Lower leg skin (tissue), 4 donors: ENCODE measurements around the gene MACF1. TPM values are rescaled to one million over a fixed set of nuclear protein-coding genes. Genes with fewer than 3 reads are reported as not detected.

ENCODE experiments used
- DNase-seq, 2 donors: peaks; one replicate each; pipeline ENCODE4 v3.0.0-alpha.2; 2019; ENCODE audit warnings: low spot score in 2 of 2
- H3K4me3 ChIP-seq: fragments of 200-600 bp; sonication (generic); 2 replicates; pipeline ENCODE4 v1.5.1; 2017; ENCODE audit warnings: mild to moderate bottlenecking, low read depth; ENCODE audit not compliant: poor library complexity, severe bottlenecking
- CTCF ChIP-seq, 3 donors: fragments of 450-650 bp; IDR thresholded peaks; one replicate each; pipeline ENCODE4 v1.5.1; 2016; ENCODE audit warnings: antibody characterized with exemption in 3 of 3, mild to moderate bottlenecking in 3 of 3, moderate library complexity in 2 of 3
- POLR2A ChIP-seq, 2 donors: fragments of 450-650 bp; IDR thresholded peaks; one replicate each; pipeline ENCODE4 v1.6.1; 2016 to 2017; ENCODE audit warnings: antibody characterized with exemption in 2 of 2, mild to moderate bottlenecking in 1 of 2, moderate library complexity in 1 of 2
- WGBS, 2 donors: methylation state at CpG; one replicate each; pipeline ENCODE4 v1.1.5; 2018; 5-methylcytosine and 5-hydroxymethylcytosine counted together
- intact Hi-C: fragments of 100-400 bp; cut with DNase I; formaldehyde crosslinking; loops from one replicate; pipeline ENCODE4 v1.15.0; 2023; ENCODE audit warnings: low total_unique reads
- total RNA-seq, 4 donors: library from RNA; depleted of rRNA; stranded (reverse); fragments of >200 nt; gene quantifications; one replicate each; pipeline ENCODE4 v1.1.0, GENCODE V29; 2016

Gene MACF1
- total RNA-seq, 4 donors from 2014 or later: 427 to 686 (median 463) TPM

- intact Hi-C loops: loop anchor here (2.0 kb wide), 1 partner anchor 159 kb away; no protein-coding TSS in a partner anchor
- 80 to 87% methylated on average over 2 of the region's 2 CpGs for WGBS, 2 donors
- no peak overlapping the region for H3K4me3 ChIP-seq
- no peak for TF ChIP-seq POLR2A (IDR thresholded peaks at IDR 0.05)
- TF ChIP-seq CTCF (IDR thresholded peaks at IDR 0.05): no peak
- no peak for DNase-seq
Observed at GRCh38 chr1:39261712-39262221, 57.3 kb downstream of the MACF1 start.

DNA sequence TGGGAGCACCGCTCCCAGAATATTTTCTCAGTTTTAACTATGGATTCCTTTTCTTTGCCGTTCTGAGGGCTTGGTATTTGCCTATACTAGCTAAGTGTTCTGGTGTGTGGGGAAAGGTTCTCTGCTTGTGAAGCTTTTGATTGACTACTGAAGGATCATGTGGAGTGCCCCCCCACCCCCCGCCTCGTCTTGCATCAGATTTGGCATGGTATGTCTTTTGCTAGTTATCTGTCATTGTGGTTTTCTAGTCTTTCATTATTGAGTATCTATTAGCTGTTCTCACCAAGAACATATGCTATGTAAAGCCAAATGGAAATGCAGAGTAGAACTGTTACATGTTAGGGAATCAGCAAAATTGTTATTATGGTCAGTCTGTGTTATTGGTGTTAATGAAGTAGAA, 58.3 kb downstream of the MACF1 start:
- no peak for DNase-seq
- no peak overlapping the region for H3K4me3 ChIP-seq
- intact Hi-C loops: no loop called here
- TF ChIP-seq CTCF (IDR thresholded peaks at IDR 0.05): no peak
- WGBS, 2 donors: 73 to 74% methylated on average over 4 of the region's 4 CpGs

GRCh38 chr1:39266269-39266668, 61.8 kb downstream of the MACF1 start:
- H3K4me3 ChIP-seq: no peak overlapping the region
- no peak for DNase-seq
- TF ChIP-seq CTCF (IDR thresholded peaks at IDR 0.05) (no peak), POLR2A (IDR thresholded peaks at IDR 0.05) (no peak)
- 24 to 30% methylated on average over 1 of the region's 1 CpG for WGBS, 2 donors
- intact Hi-C loops: no loop called here

DNA sequence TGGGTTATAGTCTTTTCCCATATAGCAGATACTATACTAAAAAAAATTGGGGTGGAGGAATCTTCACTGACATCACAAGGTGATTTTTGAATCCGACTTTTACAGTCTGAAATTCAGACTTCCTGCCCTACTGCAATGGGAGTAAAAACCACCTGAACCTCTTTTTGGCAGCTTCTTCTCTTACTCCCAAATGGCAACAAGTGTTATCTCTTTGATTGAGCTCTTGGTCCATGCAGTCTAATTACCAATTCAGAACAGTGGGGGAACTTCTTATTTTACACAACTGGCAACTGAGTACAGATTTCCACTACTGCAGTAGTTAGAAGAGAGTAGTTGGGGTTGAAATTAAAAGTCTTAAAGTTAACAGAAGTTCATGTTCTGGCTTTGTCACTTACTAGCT, 62.3 kb downstream of the MACF1 start:
- DNase-seq: no peak
- intact Hi-C loops: no loop called here
- H3K4me3 ChIP-seq: no peak overlapping the region
- TF ChIP-seq POLR2A (IDR thresholded peaks at IDR 0.05): no peak
- TF ChIP-seq CTCF (IDR thresholded peaks at IDR 0.05): no peak
- WGBS, 2 donors: 61 to 82% methylated on average over 1 of the region's 1 CpG

DNA sequence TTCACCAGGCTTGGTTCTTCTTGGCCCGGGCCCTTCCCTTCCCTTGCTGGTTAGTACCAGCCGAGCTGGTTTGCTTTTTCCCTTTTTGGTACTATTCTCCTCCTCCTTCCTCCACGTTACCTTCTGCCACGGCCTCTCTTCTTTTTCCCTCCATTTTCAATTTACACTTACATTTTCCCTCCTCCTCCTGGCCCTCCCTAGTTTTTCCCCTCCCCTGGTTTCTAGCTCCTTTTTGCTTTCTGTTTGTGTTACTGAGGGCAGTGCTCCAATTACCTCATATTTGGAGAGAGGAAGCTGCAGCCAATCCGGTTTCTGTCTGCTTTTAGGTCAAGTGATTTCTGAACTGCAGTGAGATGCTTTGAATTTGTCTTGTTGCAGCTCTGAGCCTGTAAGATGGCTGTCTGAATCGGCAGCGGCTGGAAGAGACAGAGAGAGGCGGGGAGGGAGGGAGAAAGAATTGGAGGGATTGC, 63.7 kb downstream of the MACF1 start:
- TF ChIP-seq CTCF (IDR thresholded peaks at IDR 0.05) (no peak), POLR2A (IDR thresholded peaks at IDR 0.05) (no peak)
- intact Hi-C loops: no loop called here
- 2 to 5% methylated on average over 8 of the region's 8 CpGs for WGBS, 2 donors
- H3K4me3 ChIP-seq: no peak overlapping the region
- peak in 1 of 2 donors; percentile 48 for DNase-seq

DNA sequence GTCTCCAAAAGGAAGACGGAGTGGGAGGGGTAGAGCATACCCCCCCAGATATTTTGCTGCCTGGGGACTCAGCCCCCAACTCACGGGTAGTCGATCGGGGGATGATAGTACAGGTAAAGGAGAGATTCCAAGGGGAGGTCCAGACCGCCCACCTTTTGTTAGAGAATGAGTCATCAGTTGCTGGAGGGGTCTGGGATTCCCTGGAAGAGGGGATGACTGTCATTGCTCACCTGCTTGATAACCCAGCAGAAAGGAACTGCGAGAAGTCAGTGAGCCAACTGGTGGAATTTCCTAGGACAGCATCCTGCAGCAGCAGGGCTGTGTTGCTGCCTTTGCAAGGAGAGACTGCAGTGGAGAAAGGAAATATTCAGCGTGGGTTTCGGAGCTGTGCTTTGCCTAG, 64.4 kb downstream of the MACF1 start:
- 40 to 42% methylated on average over 8 of the region's 8 CpGs for WGBS, 2 donors
- no peak overlapping the region for H3K4me3 ChIP-seq
- intact Hi-C loops: no loop called here
- TF ChIP-seq CTCF (IDR thresholded peaks at IDR 0.05) (no peak), POLR2A (IDR thresholded peaks at IDR 0.05) (no peak)
- DNase-seq: no peak
